ENCODE results near the gene GAN. TPM values are rescaled to one million over a fixed set of nuclear protein-coding genes. Genes with fewer than 3 reads are reported as not detected.
A peak's percentile ranks its signal among the peaks of the same experiment; 100 is the strongest.

Gene GAN
- total and polyA plus RNA-seq, 10 donors = 0.54 to 10.3 (median 6.1) TPM

- intact Hi-C loops (cut with DNase I; ENCODE audit: low total_unique reads) = no loop called here
Observed at GRCh38 chr16:81276323-81276722, 38.4 kb upstream of the GAN start.

GRCh38 chr16:81277541-81278080, 37.2 kb upstream of the GAN start:
- no peak overlapping the region for H3K27ac ChIP-seq
- no peaks in the 10 kb centered on the region for H3K27me3 ChIP-seq (replicated peaks in 1 of 7)
- intact Hi-C loops (cut with DNase I; ENCODE audit: low total_unique reads) = no loop called here
- no peak overlapping the region for H3K4me3 ChIP-seq
- H3K4me1 ChIP-seq = no peaks in the 10 kb centered on the region
- 81 to 94% (median 84%) methylated on average over 6 of the region's 6 CpGs for WGBS, 5 donors
- H3K9me3 ChIP-seq = no peaks in the 10 kb centered on the region
- no peaks in the 10 kb centered on the region for H3K36me3 ChIP-seq
- no peak for DNase-seq
- TF ChIP-seq POLR2A (IDR thresholded peaks at IDR 0.05) (no peak), POLR2AphosphoS5 (IDR thresholded peaks at IDR 0.05) (no peak)
- TF ChIP-seq, protein P1, sequence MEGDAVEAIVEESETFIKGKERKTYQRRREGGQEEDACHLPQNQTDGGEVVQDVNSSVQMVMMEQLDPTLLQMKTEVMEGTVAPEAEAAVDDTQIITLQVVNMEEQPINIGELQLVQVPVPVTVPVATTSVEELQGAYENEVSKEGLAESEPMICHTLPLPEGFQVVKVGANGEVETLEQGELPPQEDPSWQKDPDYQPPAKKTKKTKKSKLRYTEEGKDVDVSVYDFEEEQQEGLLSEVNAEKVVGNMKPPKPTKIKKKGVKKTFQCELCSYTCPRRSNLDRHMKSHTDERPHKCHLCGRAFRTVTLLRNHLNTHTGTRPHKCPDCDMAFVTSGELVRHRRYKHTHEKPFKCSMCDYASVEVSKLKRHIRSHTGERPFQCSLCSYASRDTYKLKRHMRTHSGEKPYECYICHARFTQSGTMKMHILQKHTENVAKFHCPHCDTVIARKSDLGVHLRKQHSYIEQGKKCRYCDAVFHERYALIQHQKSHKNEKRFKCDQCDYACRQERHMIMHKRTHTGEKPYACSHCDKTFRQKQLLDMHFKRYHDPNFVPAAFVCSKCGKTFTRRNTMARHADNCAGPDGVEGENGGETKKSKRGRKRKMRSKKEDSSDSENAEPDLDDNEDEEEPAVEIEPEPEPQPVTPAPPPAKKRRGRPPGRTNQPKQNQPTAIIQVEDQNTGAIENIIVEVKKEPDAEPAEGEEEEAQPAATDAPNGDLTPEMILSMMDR (IDR thresholded peaks at IDR 0.05 in 8 of 11, conservative IDR thresholded peaks at IDR 0.05 in 3 of 11) = no peak

More at GRCh38 chr16:81276323-81276722, 38.4 kb upstream of the GAN start:
- WGBS, 5 donors = 87 to 93% (median 90%) methylated on average over 3 of the region's 3 CpGs
- DNase-seq = no peak
- Histone ChIP-seq H3K27me3 (replicated peaks in 1 of 7) (no peaks in the 10 kb centered on the region), H3K9me3 (no peaks in the 10 kb centered on the region), H3K36me3 (no peaks in the 10 kb centered on the region), H3K4me1 (no peaks in the 10 kb centered on the region), H3K27ac (peak overlapping the region in 1 of 8 donors; percentile 38), H3K4me3 (no peak overlapping the region)
- no peak for TF ChIP-seq POLR2AphosphoS5 (IDR thresholded peaks at IDR 0.05)
- no peak for TF ChIP-seq POLR2A (IDR thresholded peaks at IDR 0.05)
- TF ChIP-seq, protein P1 (IDR thresholded peaks at IDR 0.05 in 8 of 11, conservative IDR thresholded peaks at IDR 0.05 in 3 of 11) = no peak

DNA sequence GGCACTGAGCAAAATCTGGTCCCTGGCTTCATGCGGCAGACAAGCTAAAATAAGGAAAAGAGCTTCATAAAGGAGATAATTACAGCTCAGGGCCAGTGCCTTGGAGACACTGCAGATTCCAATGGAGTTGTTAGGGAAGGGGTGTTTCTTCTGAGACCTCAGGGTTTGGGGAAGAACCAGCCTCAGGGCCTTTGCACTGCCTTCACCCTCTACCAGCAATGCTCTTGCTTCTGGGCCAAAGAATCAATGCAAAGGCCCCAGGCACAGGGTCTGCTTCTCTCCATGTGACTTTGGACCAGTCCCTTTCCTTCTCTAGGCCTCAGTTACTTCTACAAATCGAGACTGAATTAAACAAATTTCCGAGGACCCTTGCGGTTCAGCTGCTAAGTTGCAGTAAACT, 36.2 kb upstream of the GAN start:
- Histone ChIP-seq H3K4me3 (no peak overlapping the region), H3K27ac (no peak overlapping the region), H3K9me3 (no peaks in the 10 kb centered on the region), H3K4me1 (no peaks in the 10 kb centered on the region), H3K27me3 (replicated peaks in 1 of 7) (no peaks in the 10 kb centered on the region), H3K36me3 (no peaks in the 10 kb centered on the region)
- TF ChIP-seq, protein P1 (IDR thresholded peaks at IDR 0.05 in 8 of 11, conservative IDR thresholded peaks at IDR 0.05 in 3 of 11) = no peak
- TF ChIP-seq POLR2AphosphoS5 (IDR thresholded peaks at IDR 0.05) (no peak), POLR2A (IDR thresholded peaks at IDR 0.05) (no peak)
- WGBS, 5 donors = 91 to 96% (median 96%) methylated on average over 4 of the region's 4 CpGs
- DNase-seq = no peak
- intact Hi-C loops (cut with DNase I; ENCODE audit: low total_unique reads) = no loop called here

GRCh38 chr16:81279392-81279791, 35.4 kb upstream of the GAN start:
- WGBS, 5 donors = 57 to 73% (median 61%) methylated on average over 4 of the region's 4 CpGs
- DNase-seq = no peak
- Histone ChIP-seq H3K27me3 (replicated peaks in 1 of 7) (no peaks in the 10 kb centered on the region), H3K9me3 (no peaks in the 10 kb centered on the region), H3K4me1 (no peaks in the 10 kb centered on the region), H3K36me3 (no peaks in the 10 kb centered on the region), H3K4me3 (no peak overlapping the region), H3K27ac (no peak overlapping the region)
- intact Hi-C loops (cut with DNase I; ENCODE audit: low total_unique reads) = no loop called here
- TF ChIP-seq, protein P1 (IDR thresholded peaks at IDR 0.05 in 8 of 11, conservative IDR thresholded peaks at IDR 0.05 in 3 of 11) = no peak
- no peak for TF ChIP-seq POLR2AphosphoS5 (IDR thresholded peaks at IDR 0.05)
- no peak for TF ChIP-seq POLR2A (IDR thresholded peaks at IDR 0.05)

Data from spleen (tissue), 11 donors.